VCaP (cell line): ENCODE measurements around the gene ERG.
A peak's percentile ranks its signal among the peaks of the same experiment; 100 is the strongest.

Experiments used
- H3K27ac ChIP-seq: fragments of 450-650 bp; 2 replicates; pipeline ENCODE4 v1.5.1; 2017
- TF ChIP-seq, protein P1 (sequence below): fragments of 450-650 bp; conservative IDR thresholded peaks from 2 replicates; pipeline ENCODE4 v1.5.1; 2017; ENCODE audit warnings: mild to moderate bottlenecking, moderate library complexity

The ERG gene

DNA sequence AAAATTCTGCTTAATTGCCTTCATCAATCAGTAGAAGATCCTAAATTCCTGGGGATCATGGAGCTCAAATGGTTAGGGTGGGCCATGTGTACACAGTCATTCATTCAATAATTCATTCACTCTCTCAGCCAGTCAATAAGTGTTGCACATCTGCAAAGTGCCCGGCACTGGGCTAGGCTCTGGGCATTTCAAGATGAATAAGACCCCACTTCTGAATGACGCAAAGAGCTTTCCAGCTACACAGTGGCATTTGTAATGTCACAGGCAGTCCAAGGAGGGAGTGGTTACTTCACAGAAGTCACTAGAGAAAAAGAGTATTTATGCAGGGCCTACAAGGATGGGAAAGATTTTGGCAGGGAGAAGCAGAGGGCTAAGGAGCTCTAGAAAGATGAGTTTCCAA is 148.3 kb downstream of the ERG start:
- TF ChIP-seq, protein P1, sequence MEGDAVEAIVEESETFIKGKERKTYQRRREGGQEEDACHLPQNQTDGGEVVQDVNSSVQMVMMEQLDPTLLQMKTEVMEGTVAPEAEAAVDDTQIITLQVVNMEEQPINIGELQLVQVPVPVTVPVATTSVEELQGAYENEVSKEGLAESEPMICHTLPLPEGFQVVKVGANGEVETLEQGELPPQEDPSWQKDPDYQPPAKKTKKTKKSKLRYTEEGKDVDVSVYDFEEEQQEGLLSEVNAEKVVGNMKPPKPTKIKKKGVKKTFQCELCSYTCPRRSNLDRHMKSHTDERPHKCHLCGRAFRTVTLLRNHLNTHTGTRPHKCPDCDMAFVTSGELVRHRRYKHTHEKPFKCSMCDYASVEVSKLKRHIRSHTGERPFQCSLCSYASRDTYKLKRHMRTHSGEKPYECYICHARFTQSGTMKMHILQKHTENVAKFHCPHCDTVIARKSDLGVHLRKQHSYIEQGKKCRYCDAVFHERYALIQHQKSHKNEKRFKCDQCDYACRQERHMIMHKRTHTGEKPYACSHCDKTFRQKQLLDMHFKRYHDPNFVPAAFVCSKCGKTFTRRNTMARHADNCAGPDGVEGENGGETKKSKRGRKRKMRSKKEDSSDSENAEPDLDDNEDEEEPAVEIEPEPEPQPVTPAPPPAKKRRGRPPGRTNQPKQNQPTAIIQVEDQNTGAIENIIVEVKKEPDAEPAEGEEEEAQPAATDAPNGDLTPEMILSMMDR, result no peak
- H3K27ac ChIP-seq, result no peak overlapping the region

DNA sequence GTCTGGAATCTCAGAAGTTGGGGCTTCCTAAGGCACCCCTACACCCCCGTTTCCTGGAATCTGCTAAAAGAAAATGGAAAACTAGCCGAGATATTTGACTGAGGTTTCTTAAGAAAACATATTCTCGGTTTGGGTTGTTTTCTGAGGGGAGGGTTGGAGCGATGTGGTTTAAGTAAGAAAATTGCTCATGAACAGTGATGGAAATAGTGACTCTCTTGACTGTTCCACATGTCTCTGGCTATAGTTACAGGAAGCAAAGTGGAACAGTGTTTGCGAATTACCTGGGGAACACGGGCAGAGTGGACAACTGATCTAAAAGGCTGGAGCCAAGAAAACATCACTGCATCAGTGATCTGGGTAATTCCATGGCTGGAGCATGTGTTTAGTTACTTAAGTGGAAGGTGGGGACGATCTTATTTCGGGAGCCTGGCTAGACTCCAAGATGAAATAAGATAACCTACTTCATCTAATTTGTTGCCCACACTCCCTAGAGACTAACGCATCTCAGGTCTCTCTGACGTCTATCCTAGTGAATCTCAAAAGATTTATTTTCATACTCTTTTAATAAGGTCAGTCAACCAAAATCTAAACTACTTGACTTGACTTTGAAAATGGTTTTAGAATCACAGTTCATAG is 149.0 kb downstream of the ERG start:
- H3K27ac ChIP-seq, result no peak overlapping the region
- TF ChIP-seq, protein P1, result no peak

DNA sequence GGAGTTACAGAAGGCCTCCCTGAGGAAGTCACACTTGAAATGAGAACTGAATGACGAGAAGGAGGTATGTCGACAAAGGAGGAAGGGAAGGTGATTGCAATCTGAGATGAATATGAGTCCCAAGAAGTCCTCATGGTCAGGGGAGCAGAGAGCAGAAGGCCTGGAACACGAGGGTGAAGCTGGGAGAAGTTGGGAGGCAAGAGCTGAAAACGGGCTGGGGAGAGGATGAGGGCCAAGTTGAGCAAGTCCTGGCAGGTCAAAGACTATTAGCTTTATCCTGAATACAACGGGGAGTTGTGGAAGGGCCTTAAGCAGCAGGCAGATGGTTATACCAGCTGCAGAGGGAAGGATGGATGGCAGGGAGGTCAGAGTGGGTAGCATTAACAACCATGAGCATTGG is 152.0 kb downstream of the ERG start:
- TF ChIP-seq, protein P1, result no peak
- no peak overlapping the region for H3K27ac ChIP-seq

DNA sequence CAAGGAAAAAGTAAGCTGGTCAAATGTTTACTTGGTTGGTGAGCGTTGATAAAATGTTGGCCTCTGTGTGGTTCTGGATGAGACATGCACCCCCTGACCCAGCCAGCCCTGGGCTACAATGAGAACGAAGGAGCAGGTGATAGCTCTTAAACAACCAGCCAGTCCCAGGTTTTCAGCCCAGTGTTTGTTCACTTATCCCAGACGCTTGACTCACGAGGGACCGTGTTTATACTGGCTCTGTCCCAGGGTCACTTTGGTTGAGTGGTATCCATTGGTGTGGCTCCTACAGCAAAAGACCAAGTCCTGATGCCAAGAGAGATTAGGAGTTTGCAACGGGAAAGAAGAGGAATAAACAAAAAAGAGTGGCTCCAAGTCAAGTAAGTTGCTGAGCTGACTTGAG is 154.6 kb downstream of the ERG start:
- TF ChIP-seq, protein P1, result no peak
- H3K27ac ChIP-seq, result peak overlapping the region; percentile 11; the same call in 1 of the 2 replicates

DNA sequence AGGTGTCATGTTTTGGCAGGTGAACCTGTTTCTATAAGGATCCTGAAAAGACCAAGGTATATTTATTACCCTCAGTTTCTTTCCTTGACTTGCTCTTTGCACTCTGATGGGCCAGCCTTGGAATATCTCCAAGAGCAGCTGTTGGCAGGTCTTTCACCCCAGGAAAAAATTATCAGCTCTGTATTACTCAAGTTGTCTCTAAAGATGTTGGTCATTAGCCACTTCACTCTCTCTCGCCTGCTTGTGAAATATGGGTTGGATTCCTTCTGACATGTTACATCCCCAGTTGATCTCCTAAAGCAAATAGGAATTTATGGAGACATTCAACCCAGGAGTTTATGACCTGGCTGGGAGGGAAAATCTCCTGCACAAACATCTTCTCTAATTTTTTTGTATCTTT is 155.5 kb downstream of the ERG start:
- no peak overlapping the region for H3K27ac ChIP-seq
- TF ChIP-seq, protein P1, result no peak

DNA sequence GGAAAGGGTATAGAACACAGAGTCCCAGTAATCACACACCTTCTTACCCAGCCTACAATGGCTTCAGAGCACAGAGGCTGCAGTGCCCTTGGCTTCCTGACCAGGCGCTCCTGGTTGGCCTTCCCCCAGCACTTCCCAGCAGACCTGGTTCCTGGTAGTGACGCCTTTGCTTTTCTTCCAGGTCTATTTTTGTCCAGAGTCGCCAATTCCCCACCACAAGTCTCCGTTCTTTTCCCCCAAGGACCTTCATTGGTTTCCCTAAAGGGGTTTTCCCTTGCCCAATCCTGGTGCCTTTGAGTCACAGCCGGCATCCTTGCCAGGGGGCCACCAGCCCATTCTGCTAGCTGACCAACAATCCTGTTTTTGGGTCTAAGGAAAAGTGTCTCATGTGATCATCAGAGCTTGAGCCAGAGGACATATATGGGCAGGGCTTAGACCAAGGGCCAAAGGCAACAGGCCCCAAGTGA is 156.7 kb downstream of the ERG start:
- TF ChIP-seq, protein P1, result no peak
- H3K27ac ChIP-seq, result no peak overlapping the region

DNA sequence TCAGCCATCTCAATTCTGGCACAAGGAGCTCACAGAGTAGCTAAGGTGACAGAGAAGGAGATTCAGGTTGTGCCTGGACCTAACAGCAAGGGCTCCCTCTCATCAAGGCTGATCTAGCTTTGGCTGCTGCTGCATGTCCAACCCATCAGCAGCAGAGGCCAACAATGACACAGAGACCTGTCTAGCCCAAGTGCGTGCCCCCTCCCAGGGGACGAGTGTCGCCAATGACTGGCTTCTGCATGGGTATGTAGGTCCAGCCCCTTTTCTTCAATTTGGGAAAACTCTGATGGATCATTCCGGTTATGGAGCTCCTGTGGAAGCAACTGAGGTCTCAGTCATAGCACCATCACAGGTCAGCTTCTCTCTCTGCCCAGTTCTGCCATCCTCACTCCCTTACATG is 158.1 kb downstream of the ERG start:
- H3K27ac ChIP-seq, result no peak overlapping the region
- TF ChIP-seq, protein P1, result no peak
